Ovary (tissue), 3 donors: ENCODE measurements around the gene TBC1D5.

Source experiments
- CTCF ChIP-seq, 3 donors: fragments of 450-650 bp in 2 of 3; fragments of 200-600 bp in 1 of 3; IDR thresholded peaks; one replicate each; pipeline versions ENCODE4 v1.5.1 to v1.8.0; 2016 to 2022; ENCODE audit warnings: antibody characterized with exemption in 3 of 3, mild to moderate bottlenecking in 1 of 3
- EP300 ChIP-seq: sonication (generic); formaldehyde crosslinking; IDR thresholded peaks from one replicate; pipeline ENCODE4 v1.6.1; 2017; ENCODE audit warnings: antibody characterized with exemption
- POLR2A ChIP-seq: fragments of 450-650 bp; IDR thresholded peaks from one replicate; pipeline ENCODE4 v1.6.1; 2017; ENCODE audit warnings: antibody characterized with exemption, mild to moderate bottlenecking, moderate library complexity
- donor health status: DM: no; HTN: no; CAD: no.

GRCh38 chr3:17398959-17399551 lies 343.4 kb downstream of the TBC1D5 start:
- TF ChIP-seq CTCF (IDR thresholded peaks at IDR 0.05) = no peak
- no peak for TF ChIP-seq EP300
- TF ChIP-seq POLR2A = no peak
